ENCODE measurements around the gene STXBP6. TPM values are rescaled to one million over a fixed set of nuclear protein-coding genes. Genes with fewer than 3 reads are reported as not detected.

STXBP6 gene
- total and polyA plus RNA-seq, 2 experiments from 2014 or later = 19.7 to 29.0 TPM

DNA sequence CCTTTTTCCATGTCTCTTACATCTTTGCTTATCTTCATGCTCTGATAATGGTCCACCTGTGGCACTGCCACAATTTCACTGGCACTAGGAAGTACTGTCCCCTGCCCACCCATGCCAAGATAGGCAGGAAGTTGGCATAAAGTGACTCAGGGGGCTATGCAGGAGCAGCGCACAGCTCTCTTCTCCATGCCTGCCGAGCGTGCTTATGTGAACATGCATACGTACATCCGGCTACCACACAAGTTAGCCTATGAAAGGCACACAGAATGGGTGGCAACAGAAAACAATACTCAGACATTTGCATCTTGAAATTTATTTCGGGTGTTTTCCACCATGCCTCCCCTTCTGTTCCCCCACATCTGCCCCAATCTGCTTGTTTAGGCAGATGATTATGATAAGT lies 241.5 kb downstream of the STXBP6 start:
- Histone ChIP-seq H3K27ac (ENCODE audit: low read depth) (no peak overlapping the region), H3K27me3 (ENCODE audit: insufficient read depth) (no peaks in the 10 kb centered on the region), H2AFZ (no peak overlapping the region), H3F3A (replicated peaks; ENCODE audit: low read depth) (no peaks in the 10 kb centered on the region), H3K4me3 (no peak overlapping the region), H3K36me3 (ENCODE audit: insufficient read depth) (no peaks in the 10 kb centered on the region), H3K4me1 (ENCODE audit: insufficient read depth) (peaks cover 11% of the 10 kb centered on the region), H3K4me2 (no peak overlapping the region), H3K79me2 (replicated peaks; ENCODE audit: insufficient read depth) (no peaks in the 10 kb centered on the region), H3K9me2 (ENCODE audit: insufficient read depth) (no peaks in the 10 kb centered on the region), H4K20me1 (replicated peaks; ENCODE audit: insufficient read depth) (no peaks in the 10 kb centered on the region)
- TF ChIP-seq, protein P1, sequence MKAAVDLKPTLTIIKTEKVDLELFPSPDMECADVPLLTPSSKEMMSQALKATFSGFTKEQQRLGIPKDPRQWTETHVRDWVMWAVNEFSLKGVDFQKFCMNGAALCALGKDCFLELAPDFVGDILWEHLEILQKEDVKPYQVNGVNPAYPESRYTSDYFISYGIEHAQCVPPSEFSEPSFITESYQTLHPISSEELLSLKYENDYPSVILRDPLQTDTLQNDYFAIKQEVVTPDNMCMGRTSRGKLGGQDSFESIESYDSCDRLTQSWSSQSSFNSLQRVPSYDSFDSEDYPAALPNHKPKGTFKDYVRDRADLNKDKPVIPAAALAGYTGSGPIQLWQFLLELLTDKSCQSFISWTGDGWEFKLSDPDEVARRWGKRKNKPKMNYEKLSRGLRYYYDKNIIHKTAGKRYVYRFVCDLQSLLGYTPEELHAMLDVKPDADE (IDR thresholded peaks at IDR 0.05) = no peak
- TF ChIP-seq, protein P2, sequence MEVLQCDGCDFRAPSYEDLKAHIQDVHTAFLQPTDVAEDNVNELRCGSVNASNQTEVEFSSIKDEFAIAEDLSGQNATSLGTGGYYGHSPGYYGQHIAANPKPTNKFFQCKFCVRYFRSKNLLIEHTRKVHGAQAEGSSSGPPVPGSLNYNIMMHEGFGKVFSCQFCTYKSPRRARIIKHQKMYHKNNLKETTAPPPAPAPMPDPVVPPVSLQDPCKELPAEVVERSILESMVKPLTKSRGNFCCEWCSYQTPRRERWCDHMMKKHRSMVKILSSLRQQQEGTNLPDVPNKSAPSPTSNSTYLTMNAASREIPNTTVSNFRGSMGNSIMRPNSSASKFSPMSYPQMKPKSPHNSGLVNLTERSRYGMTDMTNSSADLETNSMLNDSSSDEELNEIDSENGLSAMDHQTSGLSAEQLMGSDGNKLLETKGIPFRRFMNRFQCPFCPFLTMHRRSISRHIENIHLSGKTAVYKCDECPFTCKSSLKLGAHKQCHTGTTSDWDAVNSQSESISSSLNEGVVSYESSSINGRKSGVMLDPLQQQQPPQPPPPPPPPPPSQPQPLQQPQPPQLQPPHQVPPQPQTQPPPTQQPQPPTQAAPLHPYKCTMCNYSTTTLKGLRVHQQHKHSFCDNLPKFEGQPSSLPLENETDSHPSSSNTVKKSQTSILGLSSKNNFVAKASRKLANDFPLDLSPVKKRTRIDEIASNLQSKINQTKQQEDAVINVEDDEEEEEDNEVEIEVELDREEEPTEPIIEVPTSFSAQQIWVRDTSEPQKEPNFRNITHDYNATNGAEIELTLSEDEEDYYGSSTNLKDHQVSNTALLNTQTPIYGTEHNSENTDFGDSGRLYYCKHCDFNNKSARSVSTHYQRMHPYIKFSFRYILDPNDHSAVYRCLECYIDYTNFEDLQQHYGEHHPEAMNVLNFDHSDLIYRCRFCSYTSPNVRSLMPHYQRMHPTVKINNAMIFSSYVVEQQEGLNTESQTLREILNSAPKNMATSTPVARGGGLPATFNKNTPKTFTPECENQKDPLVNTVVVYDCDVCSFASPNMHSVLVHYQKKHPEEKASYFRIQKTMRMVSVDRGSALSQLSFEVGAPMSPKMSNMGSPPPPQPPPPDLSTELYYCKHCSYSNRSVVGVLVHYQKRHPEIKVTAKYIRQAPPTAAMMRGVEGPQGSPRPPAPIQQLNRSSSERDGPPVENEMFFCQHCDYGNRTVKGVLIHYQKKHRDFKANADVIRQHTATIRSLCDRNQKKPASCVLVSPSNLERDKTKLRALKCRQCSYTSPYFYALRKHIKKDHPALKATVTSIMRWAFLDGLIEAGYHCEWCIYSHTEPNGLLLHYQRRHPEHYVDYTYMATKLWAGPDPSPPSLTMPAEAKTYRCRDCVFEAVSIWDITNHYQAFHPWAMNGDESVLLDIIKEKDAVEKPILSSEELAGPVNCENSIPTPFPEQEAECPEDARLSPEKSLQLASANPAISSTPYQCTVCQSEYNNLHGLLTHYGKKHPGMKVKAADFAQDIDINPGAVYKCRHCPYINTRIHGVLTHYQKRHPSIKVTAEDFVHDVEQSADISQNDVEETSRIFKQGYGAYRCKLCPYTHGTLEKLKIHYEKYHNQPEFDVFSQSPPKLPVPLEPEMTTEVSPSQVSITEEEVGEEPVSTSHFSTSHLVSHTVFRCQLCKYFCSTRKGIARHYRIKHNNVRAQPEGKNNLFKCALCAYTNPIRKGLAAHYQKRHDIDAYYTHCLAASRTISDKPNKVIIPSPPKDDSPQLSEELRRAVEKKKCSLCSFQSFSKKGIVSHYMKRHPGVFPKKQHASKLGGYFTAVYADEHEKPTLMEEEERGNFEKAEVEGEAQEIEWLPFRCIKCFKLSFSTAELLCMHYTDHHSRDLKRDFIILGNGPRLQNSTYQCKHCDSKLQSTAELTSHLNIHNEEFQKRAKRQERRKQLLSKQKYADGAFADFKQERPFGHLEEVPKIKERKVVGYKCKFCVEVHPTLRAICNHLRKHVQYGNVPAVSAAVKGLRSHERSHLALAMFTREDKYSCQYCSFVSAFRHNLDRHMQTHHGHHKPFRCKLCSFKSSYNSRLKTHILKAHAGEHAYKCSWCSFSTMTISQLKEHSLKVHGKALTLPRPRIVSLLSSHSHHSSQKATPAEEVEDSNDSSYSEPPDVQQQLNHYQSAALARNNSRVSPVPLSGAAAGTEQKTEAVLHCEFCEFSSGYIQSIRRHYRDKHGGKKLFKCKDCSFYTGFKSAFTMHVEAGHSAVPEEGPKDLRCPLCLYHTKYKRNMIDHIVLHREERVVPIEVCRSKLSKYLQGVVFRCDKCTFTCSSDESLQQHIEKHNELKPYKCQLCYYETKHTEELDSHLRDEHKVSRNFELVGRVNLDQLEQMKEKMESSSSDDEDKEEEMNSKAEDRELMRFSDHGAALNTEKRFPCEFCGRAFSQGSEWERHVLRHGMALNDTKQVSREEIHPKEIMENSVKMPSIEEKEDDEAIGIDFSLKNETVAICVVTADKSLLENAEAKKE (CRISPR knock-in tag; IDR thresholded peaks at IDR 0.05) = no peak
- no peak for TF ChIP-seq ZNF114 (CRISPR knock-in tag; IDR thresholded peaks at IDR 0.05)
- no peak for TF ChIP-seq CREB1 (CRISPR knock-in tag; IDR thresholded peaks at IDR 0.05; ENCODE audit: low read depth)
- no peak for TF ChIP-seq POLR2AphosphoS5 (IDR thresholded peaks at IDR 0.05; ENCODE audit: low read depth)
- TF ChIP-seq, protein P3, sequence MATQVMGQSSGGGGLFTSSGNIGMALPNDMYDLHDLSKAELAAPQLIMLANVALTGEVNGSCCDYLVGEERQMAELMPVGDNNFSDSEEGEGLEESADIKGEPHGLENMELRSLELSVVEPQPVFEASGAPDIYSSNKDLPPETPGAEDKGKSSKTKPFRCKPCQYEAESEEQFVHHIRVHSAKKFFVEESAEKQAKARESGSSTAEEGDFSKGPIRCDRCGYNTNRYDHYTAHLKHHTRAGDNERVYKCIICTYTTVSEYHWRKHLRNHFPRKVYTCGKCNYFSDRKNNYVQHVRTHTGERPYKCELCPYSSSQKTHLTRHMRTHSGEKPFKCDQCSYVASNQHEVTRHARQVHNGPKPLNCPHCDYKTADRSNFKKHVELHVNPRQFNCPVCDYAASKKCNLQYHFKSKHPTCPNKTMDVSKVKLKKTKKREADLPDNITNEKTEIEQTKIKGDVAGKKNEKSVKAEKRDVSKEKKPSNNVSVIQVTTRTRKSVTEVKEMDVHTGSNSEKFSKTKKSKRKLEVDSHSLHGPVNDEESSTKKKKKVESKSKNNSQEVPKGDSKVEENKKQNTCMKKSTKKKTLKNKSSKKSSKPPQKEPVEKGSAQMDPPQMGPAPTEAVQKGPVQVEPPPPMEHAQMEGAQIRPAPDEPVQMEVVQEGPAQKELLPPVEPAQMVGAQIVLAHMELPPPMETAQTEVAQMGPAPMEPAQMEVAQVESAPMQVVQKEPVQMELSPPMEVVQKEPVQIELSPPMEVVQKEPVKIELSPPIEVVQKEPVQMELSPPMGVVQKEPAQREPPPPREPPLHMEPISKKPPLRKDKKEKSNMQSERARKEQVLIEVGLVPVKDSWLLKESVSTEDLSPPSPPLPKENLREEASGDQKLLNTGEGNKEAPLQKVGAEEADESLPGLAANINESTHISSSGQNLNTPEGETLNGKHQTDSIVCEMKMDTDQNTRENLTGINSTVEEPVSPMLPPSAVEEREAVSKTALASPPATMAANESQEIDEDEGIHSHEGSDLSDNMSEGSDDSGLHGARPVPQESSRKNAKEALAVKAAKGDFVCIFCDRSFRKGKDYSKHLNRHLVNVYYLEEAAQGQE (IDR thresholded peaks at IDR 0.05; ENCODE audit: unreplicated experiment) = no peak
- TF ChIP-seq, protein P4, sequence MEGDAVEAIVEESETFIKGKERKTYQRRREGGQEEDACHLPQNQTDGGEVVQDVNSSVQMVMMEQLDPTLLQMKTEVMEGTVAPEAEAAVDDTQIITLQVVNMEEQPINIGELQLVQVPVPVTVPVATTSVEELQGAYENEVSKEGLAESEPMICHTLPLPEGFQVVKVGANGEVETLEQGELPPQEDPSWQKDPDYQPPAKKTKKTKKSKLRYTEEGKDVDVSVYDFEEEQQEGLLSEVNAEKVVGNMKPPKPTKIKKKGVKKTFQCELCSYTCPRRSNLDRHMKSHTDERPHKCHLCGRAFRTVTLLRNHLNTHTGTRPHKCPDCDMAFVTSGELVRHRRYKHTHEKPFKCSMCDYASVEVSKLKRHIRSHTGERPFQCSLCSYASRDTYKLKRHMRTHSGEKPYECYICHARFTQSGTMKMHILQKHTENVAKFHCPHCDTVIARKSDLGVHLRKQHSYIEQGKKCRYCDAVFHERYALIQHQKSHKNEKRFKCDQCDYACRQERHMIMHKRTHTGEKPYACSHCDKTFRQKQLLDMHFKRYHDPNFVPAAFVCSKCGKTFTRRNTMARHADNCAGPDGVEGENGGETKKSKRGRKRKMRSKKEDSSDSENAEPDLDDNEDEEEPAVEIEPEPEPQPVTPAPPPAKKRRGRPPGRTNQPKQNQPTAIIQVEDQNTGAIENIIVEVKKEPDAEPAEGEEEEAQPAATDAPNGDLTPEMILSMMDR (conservative IDR thresholded peaks at IDR 0.05; ENCODE audit: low read depth in 2 of 2) = no peak
- no peak for TF ChIP-seq JUNB (IDR thresholded peaks at IDR 0.05; ENCODE audit: unreplicated experiment)
- no peak for TF ChIP-seq ZNF331 (CRISPR knock-in tag; IDR thresholded peaks at IDR 0.05; ENCODE audit: low read depth)
- no peak for TF ChIP-seq EZH2phosphoT487 (IDR thresholded peaks at IDR 0.05; ENCODE audit: unreplicated experiment)
- TF ChIP-seq NANOG (IDR thresholded peaks at IDR 0.05; ENCODE audit: borderline replicate concordance) = no peak
- TF ChIP-seq STAT1 (IDR thresholded peaks at IDR 0.05; ENCODE audit: unreplicated experiment) = no peak
- TF ChIP-seq EZH2 (IDR thresholded peaks at IDR 0.05; ENCODE audit: low read depth, unreplicated experiment) = no peak
- no peaks in the 10 kb centered on the region for H3K9me3 Mint-ChIP-seq
- H3K36me3 Mint-ChIP-seq (ENCODE audit: low read depth) = no peaks in the 10 kb centered on the region
- DNase-seq (ENCODE audit: low spot score) = no peak
- peaks cover 14% of the 10 kb centered on the region; the same call in 2 of the 3 replicates for H3K4me1 Mint-ChIP-seq
- H3K4me3 Mint-ChIP-seq = no peak overlapping the region
- no peak for ATAC-seq
- H3K27ac Mint-ChIP-seq = no peak overlapping the region
- H3K27me3 Mint-ChIP-seq (ENCODE audit: insufficient read depth, low read depth, poor library complexity) = peaks cover 4% of the 10 kb centered on the region

Measured in GM23338 (cell line).